GM19099 (cell line): ENCODE data around the gene SPRED3.

ENCODE experiments used
- POLR2A ChIP-seq: IDR thresholded peaks from 3 replicates; pipeline ENCODE4 v1.6.1; 2011; ENCODE audit warnings: low read depth; ENCODE audit not compliant: insufficient read length; ENCODE audit errors: extremely low read depth

Gene SPRED3

GRCh38 chr19:38444026-38444425, 55.5 kb downstream of the SPRED3 start:
- TF ChIP-seq POLR2A: no peak

GRCh38 chr19:38445362-38445761, 56.9 kb downstream of the SPRED3 start:
- TF ChIP-seq POLR2A: no peak

GRCh38 chr19:38448225-38448624, 59.7 kb downstream of the SPRED3 start:
- no peak for TF ChIP-seq POLR2A
